T follicular helper cell (primary cell): Measurements from ENCODE around the gene TUBGCP2.

Experiments
- DNase-seq: peaks from one replicate; pipeline ENCODE4 v3.0.0-alpha.2; 2020; ENCODE audit warnings: low read depth

The TUBGCP2 gene

GRCh38 chr10:133306097-133306476 is 2.6 kb downstream of the TUBGCP2 start:
- DNase-seq: no peak

DNA sequence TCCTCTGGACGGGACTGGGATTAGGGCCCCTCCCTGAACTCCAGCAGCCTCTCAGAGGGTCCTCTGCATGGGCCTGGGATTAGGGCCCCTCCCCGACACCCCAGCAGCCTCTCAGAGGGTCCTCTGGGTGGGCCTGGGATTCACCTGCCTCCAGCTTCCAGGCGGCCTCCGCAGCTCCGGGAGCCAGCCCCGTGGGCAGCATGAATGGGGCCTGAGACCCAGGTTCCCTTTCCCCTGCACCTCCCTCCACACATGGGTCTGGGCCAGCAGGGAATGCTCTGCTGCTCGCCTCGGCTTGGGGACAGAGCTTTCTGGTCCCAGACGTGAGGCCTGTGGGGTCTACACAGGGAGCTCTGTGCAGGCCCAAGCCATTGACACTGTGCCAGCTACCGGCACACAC is 5.5 kb downstream of the TUBGCP2 start:
- DNase-seq: no peak

DNA sequence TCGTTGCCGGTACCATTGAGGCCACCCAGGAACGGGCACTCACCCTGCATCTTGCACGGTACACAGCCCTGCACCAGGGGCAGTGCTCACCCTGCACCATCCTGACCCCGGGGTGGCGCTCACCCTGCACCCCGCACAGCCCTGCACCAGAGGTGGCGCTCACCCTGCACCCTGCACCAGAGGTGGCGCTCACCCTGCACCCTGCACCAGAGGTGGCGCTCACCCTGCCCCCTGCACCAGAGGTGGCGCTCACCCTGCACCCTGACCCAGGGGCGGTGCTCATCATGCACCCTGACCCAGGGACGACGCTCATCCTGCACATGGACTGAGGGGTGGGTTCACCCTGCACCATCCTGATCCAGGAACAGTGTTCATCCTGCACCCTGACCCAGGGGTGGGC is 6.4 kb downstream of the TUBGCP2 start:
- no peak for DNase-seq

- DNase-seq: no peak
Measured at GRCh38 chr10:133299738-133300137, 8.9 kb downstream of the TUBGCP2 start.

GRCh38 chr10:133299224-133299623 is 9.4 kb downstream of the TUBGCP2 start:
- DNase-seq: no peak

GRCh38 chr10:133298466-133298865 is 10.2 kb downstream of the TUBGCP2 start:
- DNase-seq: no peak

GRCh38 chr10:133297504-133297903 is 11.2 kb downstream of the TUBGCP2 start:
- no peak for DNase-seq

DNA sequence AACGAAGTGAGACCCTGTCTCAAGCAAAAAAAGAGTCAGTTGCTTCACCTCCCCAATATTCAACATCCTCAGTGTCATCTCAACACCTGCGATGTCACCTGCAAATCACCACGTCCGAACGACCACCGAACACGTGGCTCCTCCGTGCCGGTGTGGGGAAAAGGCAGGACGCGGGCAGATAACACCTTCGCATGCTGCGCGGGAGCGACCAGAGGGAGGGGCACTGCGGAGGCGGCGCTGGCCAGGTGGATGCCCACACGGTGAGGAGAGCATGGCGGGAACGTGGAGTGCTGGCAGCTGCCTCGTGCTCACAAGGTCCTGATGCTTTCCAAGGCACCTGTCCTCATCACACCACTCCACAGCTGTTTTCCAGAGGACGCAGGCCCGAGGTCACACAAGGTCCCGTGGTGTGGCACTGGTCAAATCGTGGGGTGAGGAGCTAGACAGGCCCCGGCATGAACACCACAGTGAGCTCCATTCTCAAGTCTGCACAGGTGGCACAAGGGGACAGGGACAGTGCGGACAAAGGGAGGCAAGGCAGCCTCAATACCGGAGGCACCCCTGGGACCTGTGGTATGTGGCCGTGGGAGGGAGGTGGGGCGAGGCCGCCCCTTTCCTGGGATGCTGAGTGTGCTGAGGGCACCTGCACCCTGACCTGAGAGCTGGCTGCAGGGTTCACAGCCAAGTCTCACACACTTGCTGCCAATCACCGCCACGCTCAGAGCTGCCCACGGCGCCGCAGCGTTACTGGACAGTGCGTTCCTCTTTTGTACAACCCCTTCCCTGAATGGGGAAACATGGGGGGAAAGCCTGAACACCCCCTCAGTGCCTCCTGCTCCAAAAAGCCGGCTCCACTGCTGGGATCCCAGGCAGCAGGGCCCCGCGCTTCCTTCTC is 13.0 kb downstream of the TUBGCP2 start:
- DNase-seq: no peak

DNA sequence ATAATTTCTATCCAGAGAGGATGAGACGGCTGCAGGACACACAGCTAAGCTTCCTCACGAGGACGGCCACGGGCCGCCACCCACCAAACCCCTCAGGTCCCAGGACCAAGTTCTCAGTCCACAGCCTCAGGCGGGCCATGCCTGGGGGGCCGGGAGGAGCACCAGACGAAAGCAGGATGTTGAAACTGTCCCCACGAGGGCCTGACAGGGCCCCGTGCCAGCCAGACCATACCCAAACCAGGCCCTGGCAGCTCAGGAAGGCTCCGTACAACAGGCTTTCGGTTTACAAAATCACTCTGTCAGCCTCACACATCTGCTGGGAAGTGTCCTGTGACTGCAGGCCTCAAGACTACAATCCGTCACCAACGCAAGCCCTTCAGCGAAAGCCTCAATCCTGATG is 14.5 kb downstream of the TUBGCP2 start:
- DNase-seq: no peak

GRCh38 chr10:133293810-133294119 is 14.9 kb downstream of the TUBGCP2 start:
- no peak for DNase-seq

DNA sequence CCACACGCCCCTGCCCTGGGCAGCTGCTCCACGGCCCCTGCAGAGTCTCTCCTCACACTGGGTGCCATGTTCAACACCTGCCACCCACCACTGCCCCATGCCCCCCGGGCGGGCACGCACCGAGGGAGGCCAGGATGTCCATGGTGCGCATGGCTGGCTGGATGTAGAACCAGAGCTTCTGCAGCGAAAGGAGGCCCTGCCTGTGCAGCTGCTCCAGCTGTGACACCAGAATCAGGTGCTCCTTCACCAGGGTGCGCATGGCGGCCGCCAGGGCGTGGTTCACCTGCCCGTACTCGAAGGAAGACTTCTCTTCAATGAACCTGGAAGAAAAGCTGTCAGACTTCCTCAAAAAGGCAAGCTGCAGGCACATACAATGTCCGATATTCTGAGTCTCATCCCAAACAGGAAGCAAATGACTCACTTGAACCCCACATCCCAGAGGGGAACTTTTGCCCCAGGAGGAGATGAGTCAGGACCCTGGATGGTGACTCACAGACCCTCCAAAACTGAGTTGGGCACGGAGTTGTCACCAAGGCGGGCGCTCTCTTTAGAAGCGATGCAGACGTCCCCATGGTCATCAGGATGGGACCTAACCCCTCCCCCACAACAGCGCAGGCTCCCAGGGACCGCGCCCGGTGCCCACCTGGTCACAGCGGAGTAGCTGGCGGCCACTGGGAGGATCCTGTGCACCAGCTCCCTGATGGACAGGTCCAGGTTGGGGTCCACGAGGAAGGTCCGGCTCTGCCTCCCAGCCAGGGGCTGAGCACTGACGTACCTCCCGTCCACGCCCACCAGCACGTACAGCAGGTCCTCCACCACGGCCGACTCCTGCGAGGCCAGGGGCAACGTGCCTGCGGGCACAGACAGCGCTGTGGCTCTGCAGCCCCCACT is 15.5 kb downstream of the TUBGCP2 start:
- DNase-seq: no peak

DNA sequence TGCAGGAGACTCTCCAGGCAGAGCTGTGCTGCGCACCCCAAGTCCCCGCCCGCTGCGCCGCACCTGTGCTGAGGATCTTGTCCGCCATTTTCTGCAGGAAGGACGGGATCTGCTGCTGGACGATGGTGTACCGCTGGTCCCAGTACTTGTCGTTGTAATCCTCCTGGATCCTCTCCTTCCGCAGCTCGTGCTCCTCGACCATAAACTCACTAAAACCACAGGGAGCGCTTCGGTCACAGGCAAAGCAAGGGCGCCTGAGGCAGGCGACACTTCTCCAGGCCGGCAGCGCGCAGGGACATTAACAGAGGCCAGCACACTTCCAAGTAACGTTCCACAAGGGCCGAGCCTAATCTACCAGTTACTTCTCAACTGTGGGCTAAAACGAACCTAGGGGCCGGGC is 18.9 kb downstream of the TUBGCP2 start:
- no peak for DNase-seq

DNA sequence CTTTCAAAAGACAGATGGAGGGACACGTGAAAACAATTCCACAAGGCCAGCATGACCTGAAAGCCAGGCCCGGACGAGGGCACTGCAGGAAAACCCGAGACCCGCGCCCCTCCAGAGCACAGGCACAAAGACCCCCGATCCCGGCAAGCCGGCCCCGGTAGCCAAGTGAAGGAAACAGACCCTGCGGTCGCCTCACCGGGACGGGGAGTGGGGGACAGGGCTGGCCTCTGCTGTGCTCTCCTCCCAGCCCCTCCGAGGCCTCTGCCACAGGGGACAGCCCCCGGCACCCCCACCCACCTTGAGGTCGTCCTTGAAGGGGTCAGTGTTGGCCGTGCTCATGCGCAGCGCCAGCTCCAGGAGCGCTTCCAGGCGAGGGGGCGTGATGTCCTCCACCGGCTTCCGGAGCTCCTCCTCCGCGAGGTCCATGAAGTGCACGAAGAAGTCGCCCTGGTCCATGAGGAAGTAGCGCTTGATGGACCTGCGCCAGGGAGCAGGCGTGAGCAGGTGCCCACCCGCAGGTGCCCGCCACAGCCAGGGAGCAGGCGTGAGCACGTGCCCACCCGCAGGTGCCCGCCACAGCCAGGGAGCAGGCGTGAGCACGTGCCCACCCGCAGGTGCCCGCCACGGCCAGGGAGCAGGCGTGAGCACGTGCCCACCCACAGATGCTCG is 20.7 kb downstream of the TUBGCP2 start:
- no peak for DNase-seq

GRCh38 chr10:133286366-133286765 is 22.3 kb downstream of the TUBGCP2 start:
- no peak for DNase-seq

GRCh38 chr10:133285217-133285616 is 23.5 kb downstream of the TUBGCP2 start:
- no peak for DNase-seq

- DNase-seq: no peak
Measured at GRCh38 chr10:133283931-133284330, 24.7 kb downstream of the TUBGCP2 start.

DNA sequence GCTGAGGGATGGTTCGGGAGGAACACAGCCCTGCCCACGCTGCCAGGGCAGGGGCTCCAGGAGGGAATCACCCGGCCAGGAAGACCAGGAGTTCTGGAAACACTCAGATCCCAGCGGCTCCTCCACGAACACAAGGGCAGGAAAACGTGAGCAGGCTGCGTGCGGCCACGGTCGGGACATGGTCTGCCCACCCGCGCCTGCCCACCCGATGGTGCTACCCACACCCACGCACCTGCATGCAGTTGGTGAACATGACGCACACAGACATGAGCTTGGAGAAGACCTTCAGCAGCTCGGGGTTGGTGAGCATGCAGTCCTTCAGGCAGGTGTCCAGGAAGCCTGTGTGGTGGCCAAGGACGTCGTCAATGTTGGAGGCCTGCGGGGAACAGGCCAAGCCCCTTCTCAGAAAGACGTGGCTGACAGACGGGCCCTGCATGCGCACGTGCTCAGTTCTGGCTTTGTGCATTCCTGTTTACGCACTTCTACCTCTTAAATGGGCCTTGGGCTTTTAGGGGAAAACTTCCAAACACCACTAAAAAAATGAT is 25.8 kb downstream of the TUBGCP2 start:
- DNase-seq: no peak

GRCh38 chr10:133281628-133282372 is 26.9 kb downstream of the TUBGCP2 start:
- no peak for DNase-seq

- DNase-seq: no peak
Measured at GRCh38 chr10:133281084-133281483, 27.6 kb downstream of the TUBGCP2 start.

DNA sequence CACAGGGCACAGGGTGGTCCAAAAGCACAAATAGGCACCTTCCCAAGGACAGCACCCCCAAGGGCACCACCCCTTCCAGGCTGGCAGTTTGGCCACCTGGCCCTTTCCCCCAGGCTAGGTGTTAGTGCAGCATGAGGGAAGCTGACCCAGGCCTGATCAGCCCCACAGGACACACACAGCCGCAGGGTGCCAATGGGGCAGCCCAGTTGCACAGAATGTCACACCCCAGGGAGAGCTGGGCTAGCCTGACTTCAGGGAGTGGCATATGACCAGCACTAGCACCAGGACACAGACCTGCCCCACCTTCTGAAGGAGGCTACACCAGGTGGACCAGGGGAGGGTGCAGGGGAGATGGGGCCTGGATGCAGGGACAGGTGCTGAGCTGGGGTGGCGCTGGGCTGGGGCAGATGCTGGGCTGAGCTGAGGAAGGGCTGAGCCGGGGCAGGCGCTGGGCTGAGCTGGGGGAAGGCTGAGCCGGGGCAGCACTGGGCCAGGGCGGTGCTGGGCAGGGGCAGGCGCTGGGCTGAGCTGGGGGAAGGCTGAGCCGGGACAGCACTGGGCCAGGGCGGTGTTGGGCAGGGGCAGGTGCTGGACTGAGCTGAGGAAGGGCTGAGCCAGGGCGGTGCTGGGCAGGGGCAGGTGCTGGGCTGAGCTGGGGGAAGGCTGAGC is 28.1 kb downstream of the TUBGCP2 start:
- DNase-seq: no peak
